ENCODE measurements around the gene MAPK8IP3.

The MAPK8IP3 gene, protein sequence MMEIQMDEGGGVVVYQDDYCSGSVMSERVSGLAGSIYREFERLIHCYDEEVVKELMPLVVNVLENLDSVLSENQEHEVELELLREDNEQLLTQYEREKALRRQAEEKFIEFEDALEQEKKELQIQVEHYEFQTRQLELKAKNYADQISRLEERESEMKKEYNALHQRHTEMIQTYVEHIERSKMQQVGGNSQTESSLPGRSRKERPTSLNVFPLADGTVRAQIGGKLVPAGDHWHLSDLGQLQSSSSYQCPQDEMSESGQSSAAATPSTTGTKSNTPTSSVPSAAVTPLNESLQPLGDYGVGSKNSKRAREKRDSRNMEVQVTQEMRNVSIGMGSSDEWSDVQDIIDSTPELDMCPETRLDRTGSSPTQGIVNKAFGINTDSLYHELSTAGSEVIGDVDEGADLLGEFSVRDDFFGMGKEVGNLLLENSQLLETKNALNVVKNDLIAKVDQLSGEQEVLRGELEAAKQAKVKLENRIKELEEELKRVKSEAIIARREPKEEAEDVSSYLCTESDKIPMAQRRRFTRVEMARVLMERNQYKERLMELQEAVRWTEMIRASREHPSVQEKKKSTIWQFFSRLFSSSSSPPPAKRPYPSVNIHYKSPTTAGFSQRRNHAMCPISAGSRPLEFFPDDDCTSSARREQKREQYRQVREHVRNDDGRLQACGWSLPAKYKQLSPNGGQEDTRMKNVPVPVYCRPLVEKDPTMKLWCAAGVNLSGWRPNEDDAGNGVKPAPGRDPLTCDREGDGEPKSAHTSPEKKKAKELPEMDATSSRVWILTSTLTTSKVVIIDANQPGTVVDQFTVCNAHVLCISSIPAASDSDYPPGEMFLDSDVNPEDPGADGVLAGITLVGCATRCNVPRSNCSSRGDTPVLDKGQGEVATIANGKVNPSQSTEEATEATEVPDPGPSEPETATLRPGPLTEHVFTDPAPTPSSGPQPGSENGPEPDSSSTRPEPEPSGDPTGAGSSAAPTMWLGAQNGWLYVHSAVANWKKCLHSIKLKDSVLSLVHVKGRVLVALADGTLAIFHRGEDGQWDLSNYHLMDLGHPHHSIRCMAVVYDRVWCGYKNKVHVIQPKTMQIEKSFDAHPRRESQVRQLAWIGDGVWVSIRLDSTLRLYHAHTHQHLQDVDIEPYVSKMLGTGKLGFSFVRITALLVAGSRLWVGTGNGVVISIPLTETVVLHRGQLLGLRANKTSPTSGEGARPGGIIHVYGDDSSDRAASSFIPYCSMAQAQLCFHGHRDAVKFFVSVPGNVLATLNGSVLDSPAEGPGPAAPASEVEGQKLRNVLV (N-terminal part only)

DNA sequence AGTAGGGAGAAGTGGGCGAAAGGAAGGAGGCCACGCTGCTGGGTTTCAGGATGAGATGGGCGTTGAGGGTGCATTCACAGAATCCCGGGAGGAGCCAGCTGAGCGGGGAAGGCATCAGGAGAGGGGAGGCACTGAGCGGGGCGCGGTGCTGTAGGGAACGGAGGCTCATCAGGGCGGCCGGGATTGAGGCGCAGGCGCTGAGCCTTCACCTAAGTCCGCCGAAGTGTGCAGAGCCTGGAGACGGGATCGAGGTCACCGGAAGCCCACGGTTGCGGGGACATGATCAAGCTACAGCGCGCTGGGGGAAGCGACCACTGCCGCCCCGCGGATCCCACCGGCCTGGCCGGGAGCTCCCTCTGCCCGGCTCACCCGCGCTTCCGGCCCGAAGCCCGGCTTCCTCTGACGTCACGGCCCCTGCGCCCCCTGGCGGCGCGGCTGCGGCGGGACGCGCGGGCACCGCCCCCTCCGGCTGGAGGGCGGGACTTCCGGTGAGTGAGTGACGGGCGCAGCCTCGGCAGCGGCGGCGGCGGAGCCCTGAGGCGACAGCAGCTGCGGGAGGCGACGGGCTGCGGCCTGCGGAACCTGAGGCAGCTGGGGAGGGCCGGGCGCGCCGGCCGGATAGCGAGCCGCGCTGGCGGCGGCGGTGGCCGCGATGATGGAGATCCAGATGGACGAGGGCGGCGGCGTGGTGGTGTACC, at the start of gene MAPK8IP3:
Gene MAPK8IP3 (plus strand): TSS at position 508 of the 698 bp plus-strand sequence. CDS start 145 bp downstream, at position 653.
- DNase-seq (ENCODE audit: low read depth), result peak; percentile 72

- no peak for DNase-seq (ENCODE audit: low read depth)
These were observed 49.0 kb upstream of the MAPK8IP3 start for GRCh38 chr16:1656808-1657617.

DNA sequence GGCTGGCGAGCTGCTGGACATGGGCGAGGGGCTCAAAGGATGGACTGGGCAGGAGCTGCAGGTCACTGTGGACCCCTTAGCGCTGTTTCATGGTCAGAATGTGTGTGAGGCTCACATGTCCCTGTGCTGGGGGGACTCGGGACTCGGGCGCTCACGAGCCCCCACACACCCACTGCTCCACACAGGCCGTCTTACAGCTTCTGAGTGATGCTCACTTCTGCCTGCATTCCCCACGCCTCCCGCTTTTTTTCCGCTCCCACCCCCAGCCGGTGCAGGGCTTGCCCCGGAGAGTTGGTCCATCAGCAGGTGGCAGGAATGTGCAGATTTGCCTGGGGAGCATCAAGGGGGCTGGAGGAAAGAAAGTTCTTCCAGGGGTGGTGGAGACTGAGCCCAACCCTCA, 48.2 kb upstream of the MAPK8IP3 start:
- no peak for DNase-seq (ENCODE audit: low read depth)

DNA sequence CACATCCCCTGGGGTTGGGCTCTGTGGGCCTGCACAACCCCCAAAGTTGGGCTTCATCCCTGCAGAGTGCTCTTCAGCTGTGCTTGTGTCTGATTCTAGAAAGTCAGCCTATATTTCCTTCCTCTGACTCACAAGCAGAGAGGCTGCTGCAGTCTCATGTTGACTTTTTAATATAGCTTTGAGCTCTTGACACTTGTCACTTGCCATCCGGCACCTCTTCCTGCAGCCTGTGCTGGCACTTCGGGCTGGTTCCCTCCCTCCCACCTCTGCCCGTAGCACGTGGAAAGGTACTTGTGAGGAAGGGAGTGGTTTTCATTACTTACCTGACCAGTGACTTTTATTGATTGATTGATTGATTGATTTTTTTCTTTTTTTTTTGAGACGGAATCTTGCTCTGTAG, 47.0 kb upstream of the MAPK8IP3 start:
- DNase-seq (ENCODE audit: low read depth), result no peak

- no peak for DNase-seq (ENCODE audit: low read depth)
These were observed 44.2 kb upstream of the MAPK8IP3 start for GRCh38 chr16:1661826-1662225.

DNA sequence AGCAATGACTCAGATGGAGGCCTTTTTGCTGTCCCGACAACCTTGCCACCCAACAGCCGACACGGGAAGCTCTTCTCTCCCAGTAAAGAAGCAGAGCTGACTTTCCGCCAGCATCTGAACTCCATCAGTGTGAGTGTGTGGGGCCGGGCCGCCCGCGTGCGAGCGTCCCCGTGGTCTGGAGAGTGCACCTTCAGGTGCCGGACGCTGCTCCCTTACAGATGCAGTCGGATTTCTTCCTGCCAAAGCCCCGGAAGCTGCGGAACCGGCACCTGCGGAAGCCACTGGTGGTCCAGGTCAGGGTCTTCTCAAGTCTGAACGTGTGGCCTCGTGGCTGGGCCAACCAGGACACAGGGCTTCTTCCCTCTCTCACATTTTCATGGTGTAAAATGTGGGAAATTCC, 43.5 kb upstream of the MAPK8IP3 start:
- no peak for DNase-seq (ENCODE audit: low read depth)

GRCh38 chr16:1665829-1666228, 40.2 kb upstream of the MAPK8IP3 start:
- DNase-seq (ENCODE audit: low read depth), result no peak

- no peak for DNase-seq (ENCODE audit: low read depth)
These were observed 39.7 kb upstream of the MAPK8IP3 start for GRCh38 chr16:1666316-1666715.

- DNase-seq (ENCODE audit: low read depth), result no peak
These were observed 38.7 kb upstream of the MAPK8IP3 start for GRCh38 chr16:1667271-1667670.

DNA sequence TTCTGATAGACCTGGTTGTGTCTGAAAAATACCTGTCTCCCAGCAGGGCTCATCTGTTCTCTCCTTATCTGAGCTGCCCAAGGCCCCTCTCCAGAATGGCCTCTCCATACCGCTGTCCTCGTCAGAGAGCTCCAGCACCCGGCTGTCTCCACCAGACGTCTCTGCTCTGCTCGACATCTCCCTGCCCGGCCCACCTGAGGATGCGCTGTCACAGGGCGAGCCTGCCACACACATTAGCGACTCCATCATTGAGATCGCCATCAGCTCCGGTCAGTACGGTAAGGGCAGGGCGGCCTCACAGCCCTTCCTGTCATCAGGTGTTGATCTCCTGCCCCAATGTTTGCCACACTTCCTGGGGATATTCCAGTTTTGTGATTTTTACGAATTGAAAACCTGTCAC, 38.1 kb upstream of the MAPK8IP3 start:
- no peak for DNase-seq (ENCODE audit: low read depth)

- DNase-seq (ENCODE audit: low read depth), result no peak
These were observed 37.2 kb upstream of the MAPK8IP3 start for GRCh38 chr16:1668612-1669319.

DNA sequence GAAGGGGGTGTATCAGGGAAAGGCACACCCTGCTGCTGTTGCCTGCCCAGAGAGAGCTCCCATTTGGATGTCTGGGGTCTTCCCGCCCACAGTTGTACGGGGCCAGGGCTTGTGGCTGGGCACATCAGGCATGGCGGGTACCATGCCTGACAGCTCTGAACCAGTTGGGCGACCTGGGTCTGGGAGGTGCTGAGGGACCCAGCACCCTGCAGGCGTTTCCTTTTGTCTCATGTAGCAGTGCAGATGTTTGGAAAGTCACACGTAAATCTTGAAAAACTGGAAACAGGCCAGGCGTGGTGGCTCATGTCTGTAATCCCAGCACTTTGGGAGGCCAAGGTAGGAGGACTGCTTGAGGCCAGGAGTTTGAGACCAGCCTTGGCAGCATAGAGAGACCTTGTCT, 36.3 kb upstream of the MAPK8IP3 start:
- no peak for DNase-seq (ENCODE audit: low read depth)

DNA sequence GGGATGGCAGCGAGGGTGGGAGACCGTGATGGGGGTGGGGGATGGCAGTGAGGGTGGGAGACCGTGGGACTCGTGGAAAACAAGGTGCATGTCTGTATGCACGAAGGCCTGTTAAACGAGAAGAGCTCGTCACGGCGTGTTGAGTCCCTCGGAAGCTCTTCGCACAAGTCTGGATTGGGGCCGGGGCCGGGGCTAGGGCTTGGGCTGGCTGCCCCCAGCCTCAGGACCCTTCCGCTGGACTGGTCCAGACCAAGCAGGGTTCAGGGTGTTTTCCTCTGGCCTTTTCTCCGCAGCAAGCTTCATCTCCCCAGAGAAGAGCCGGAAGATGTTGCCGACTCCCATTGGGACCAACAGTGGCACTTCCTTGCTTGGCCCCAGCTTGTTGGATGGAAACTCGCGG, 35.6 kb upstream of the MAPK8IP3 start:
- no peak for DNase-seq (ENCODE audit: low read depth)

GRCh38 chr16:1670866-1671265, 35.1 kb upstream of the MAPK8IP3 start:
- DNase-seq (ENCODE audit: low read depth), result no peak

DNA sequence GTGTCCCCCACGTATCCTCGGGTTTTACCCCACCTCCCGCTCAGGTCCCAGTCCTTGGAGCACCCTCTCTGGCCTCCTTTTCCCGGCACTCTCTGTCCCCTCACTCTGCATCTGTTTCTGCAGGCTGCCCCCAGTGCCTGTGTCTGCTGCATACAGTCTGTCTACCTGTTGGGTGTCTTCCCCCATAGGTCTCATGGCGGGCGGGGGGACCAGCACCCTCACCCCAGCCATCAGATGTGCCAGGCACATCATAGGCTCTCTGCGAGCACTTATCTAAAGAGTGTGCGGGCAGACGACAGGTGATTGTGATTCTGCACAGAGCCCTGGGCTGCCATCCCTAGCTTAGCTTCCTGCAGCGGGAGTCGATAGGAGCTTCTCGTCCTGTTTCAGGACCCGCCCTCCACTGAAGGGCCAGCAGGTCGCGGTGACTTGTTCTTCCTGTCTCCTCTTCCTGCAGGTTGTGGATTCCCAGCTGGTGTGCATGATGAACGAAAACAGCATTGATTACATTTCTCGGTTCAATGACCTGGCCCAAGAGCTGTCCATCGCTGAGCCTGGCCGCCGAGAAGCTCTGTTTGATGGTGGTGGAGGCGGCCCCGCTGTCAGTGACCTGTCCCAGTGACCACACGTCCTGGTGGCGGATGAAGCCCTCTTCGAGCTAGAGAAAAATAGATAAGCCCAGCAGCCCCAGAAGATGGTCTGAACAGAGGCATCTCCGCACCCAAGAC, 32.4 kb upstream of the MAPK8IP3 start:
- DNase-seq (ENCODE audit: low read depth), result no peak

GRCh38 chr16:1674306-1674705, 31.7 kb upstream of the MAPK8IP3 start:
- no peak for DNase-seq (ENCODE audit: low read depth)

- no peak for DNase-seq (ENCODE audit: low read depth)
These were observed 31.0 kb upstream of the MAPK8IP3 start for GRCh38 chr16:1674751-1675664.

GRCh38 chr16:1676661-1677060, 29.3 kb upstream of the MAPK8IP3 start:
- no peak for DNase-seq (ENCODE audit: low read depth)
